CD4-positive, alpha-beta T cell treated with Interleukin-6 at 100 ng/mL for 8 hours (primary cell): ENCODE data around the gene ESPN.

ENCODE experiments used
- DNase-seq: peaks from one replicate; pipeline ENCODE4 v3.0.0-alpha.2; 2020; ENCODE audit warnings: mixed read lengths, low spot score

The ESPN gene

GRCh38 chr1:6409733-6410132, 14.8 kb upstream of the ESPN start:
- DNase-seq = no peak

GRCh38 chr1:6410248-6410893, 14.2 kb upstream of the ESPN start:
- DNase-seq = no peak

DNA sequence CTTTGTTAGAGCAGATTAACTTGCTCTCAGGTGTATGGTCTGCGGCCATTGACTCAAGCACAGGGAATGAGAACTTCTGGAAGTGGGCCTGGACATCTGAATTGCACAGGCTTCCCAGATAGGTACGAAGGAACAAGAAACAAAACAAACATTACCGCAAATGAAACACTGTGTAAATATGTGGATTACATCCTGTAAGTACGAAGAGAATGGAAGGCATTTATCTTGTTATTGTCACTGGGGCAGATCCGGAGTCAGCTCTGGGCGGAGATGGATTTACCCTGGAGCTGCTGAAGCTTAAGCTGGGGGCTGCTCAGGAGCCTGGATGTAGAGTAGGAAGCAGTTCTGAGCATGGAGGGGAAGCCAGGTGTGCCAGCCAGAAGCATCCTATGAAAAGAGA, 11.7 kb upstream of the ESPN start:
- no peak for DNase-seq

GRCh38 chr1:6414443-6414844, 10.1 kb upstream of the ESPN start:
- no peak for DNase-seq

GRCh38 chr1:6414881-6415626, 9.5 kb upstream of the ESPN start:
- DNase-seq = no peak

DNA sequence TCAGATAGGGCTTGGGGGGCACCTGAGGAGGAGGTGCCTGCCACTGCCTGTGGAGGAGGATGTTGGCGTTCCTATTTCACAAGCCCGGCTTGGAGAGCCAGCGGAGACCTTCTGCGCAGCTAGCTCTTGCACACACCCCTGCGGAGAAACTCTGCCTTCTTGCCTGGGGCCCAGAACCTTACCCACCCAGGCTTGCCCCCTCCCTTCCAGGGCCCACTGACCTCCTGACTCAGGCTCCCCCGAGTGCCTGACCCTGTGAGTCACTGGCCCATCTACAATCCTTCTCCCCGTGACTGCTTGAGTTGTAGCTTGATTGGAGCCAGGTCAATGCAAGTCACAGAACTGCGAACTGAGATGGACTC, 8.3 kb upstream of the ESPN start:
- no peak for DNase-seq

DNA sequence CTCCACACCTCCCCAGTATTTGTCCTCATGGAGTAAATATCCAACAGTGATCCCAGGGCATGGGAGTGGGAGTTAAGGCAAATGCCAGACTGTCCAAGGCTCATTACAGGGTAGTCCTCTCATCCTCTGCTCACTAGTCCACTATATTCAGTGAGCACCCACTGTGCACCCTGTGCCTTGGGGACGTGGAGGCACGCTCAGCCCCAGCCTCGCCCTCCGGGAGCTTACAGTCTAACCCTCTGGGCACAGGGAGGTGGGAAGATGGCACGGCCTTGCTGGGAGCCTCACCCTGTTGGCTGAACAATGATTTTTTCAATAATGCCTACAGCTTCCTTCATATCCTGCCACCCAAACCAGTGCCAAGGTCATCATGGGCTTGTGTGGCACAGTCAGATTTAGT, 7.7 kb upstream of the ESPN start:
- DNase-seq = no peak

- DNase-seq = no peak
Observed at GRCh38 chr1:6417961-6418667, 6.5 kb upstream of the ESPN start.

GRCh38 chr1:6418668-6419396, 5.7 kb upstream of the ESPN start:
- DNase-seq = no peak

- DNase-seq = no peak
Observed at GRCh38 chr1:6419397-6419803, 5.2 kb upstream of the ESPN start.

DNA sequence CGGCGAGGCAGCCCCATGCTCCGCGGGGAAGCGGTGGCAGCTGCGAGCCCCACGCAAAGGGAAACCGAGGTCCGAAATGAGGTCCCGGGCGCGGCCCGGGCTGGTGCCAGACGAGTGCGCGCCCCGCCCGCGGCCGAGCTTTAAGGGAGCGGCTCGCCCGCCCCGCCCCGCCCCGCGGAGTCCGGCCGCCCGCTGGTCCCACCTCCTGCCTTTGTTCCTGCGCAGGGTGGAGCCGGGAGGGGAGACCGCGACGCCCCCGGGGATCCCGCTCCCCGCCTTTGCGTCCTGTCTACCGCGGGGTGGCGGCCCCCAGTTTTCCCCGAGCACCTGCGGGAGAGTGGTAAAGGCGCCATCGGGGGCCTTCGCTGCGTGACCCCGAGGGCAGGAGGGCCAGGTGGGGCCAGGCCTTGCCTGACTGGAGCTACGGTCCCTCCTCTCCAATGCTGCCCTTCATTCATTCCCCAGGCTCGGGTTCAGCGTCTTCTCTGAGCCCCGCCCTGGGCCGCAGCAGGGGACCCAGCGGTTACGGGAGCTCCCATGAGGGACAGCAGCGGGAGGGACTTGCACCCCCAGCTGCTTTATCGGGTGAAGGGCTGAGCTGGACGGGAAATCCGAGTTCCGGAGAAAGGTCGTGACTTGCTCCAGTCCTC, 4.6 kb upstream of the ESPN start, which contains the start of gene HES2:
TSS of gene HES2 (minus strand) at position 116 of the 650 bp plus-strand sequence. CDS start at position 17, 99 bp downstream.
- DNase-seq = no peak

- no peak for DNase-seq
Observed at GRCh38 chr1:6420454-6421042, 4.0 kb upstream of the ESPN start.

GRCh38 chr1:6421266-6421665, 3.3 kb upstream of the ESPN start:
- DNase-seq = no peak

DNA sequence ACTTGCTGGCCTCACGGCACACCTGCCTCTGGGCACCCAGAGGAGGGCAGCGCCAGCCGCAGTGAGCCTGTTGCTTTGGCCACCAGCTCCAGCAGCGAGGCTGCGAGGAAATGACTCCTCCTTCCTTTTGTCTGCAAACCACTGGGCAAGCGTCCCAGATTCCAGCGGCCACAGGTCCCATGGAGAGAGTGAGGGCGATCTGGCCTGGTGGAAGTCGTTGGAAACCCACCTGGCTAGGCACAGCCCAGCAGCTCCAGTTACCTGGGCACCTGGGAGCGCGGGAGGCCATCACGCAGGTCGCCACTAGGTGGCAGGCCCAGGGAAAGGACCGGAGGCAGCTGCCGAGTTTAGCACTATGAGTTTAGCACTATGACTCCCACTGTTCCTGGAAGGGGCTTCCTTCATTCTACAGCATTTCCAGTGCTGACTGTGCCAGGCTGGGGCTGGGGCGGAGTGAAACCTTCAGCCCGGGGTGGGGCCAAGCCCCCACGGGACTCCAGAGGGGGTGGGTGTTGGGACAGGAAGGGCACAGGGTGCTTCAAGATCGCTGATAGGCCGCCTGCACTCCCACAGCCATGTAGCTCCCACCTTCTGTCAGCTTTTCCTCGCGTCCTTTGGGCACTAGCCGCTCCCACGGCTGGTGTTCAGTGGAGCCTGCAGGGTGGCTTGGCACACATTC, 1.1 kb upstream of the ESPN start:
- peak; percentile 68 for DNase-seq

DNA sequence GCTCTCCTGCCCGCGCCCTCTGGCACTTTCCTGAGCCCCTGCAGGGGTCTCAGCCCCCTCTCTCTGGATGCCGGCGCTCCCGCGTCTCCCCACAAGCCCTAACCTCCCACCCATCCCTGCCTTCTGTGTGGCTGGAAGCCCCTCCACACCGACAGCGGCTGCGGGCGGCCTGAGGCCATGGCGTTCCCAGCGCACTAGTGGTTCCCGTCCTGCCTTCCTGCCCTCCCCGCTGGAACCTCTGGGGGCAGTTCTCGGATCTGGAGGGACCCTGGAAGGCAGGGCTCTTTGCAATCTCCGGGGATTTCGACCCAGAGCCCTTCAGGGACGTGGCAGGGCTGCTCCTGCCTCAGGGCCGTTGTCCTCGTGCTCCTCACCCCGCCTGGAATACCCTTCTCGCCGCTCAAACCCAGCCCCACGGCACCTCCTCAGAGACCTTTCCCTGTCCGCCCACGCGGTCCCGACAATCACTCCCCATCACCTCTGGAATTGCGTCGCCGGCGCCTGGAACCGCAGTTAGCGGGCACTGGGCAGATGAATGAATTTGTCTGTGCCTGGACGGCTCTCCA, 493 bp upstream of the ESPN start:
- DNase-seq = no peak

GRCh38 chr1:6425658-6426057, 1.1 kb downstream of the ESPN start:
- no peak for DNase-seq

DNA sequence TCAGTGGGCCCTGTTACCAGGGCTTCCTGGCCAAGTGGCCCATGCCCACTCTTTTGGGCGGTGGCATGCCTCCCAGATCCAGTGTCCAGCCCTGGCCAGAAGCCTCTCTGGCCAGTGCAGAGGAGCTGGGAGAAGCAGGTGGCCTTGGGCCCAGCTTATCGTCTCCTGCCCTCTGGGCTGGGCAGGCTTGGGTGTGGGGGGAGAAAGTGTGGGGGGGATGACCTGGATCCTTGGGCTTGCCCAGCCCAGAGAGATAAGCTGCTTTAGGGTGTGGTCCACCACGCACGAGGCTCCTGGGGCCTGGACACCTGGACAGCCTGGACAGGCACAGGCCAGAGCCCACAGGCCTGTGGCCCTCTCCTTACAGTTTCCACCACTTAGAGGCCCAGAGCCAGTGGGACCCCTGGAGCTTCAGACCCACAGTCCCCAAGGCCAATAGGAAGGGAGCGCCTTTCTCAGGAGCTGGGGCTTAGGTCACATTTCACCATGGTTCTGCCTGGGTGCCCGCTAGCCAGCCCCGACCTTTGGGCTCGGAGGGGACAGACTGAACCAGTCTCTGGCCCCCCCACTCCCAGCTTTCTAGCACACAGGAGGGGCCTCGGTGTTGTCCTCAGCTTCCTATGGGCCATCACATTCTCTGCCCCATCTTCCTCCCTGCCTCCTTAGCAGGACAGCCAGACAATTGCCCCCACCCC, 1.8 kb downstream of the ESPN start:
- no peak for DNase-seq

GRCh38 chr1:6426972-6427350, 2.4 kb downstream of the ESPN start:
- DNase-seq = no peak

GRCh38 chr1:6427441-6428390, 3.1 kb downstream of the ESPN start:
- DNase-seq = no peak
